Keratinocyte (primary cell): ENCODE measurements around the gene AEN.

Experiments
- CTCF ChIP-seq, 3 experiments: IDR thresholded peaks in 1 of 3; conservative IDR thresholded peaks in 1 of 3; optimal IDR thresholded peaks in 1 of 3; 2 replicates in 2 of 3; 3 replicates in 1 of 3; pipeline versions ENCODE3 to v1.5.1; 2011; ENCODE audit warnings: low read length in 3 of 3, mild to moderate bottlenecking in 3 of 3, moderate library complexity in 2 of 3, control low read depth in 1 of 3, inconsistent platforms in 1 of 3; ENCODE audit not compliant: insufficient read depth in 2 of 3; ENCODE audit errors: extremely low read depth in 1 of 3
- EZH2 ChIP-seq: IDR thresholded peaks from one replicate; pipeline ENCODE4 v1.6.1; 2012; ENCODE audit warnings: inconsistent platforms, mild to moderate bottlenecking, low read length, moderate library complexity

DNA sequence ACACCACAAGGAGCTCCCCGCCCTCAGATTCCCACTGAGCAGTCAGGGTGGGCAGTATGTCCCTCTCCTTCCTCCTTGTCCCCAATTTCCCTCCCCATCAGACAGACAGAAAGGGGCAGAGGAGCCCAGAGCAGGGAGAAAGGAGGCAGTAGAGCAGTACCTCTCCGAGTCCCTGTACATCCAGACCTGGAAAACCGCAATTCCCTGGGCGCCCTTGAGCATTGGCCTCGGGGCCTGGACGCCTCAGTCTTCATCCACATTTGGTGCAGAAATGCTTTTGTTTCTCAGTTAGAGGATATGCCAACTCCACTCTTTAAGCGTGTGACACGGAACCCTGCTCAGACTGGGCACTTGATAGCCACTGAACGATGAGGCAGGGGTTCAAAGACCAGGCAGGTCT is 23.6 kb downstream of the AEN start:
- TF ChIP-seq CTCF (optimal IDR thresholded peaks at IDR 0.05 in 1 of 3, IDR thresholded peaks at IDR 0.05 in 1 of 3, conservative IDR thresholded peaks at IDR 0.05 in 1 of 3; ENCODE audit: extremely low read depth in 1 of 3, insufficient read depth in 2 of 3, low read length in 3 of 3) (no peak), EZH2 (no peak)
